Pancreas (tissue), 10 donors: ENCODE measurements around the gene NDUFAF8. TPM values are rescaled to one million over a fixed set of nuclear protein-coding genes. Genes with fewer than 3 reads are reported as not detected.
A peak's percentile ranks its signal among the peaks of the same experiment; 100 is the strongest.

Experiments
- ATAC-seq, 4 donors: fragments of 200-7000 bp; cut with Tn5 transposase; one replicate each; pipeline versions ENCODE4 v1.8.0 to v1.9.1; 2020; ENCODE audit warnings: mild to moderate bottlenecking in 4 of 4, moderate library complexity in 4 of 4
- DNase-seq, 6 donors: peaks; one replicate each; pipeline ENCODE4 v3.0.0-alpha.2; 2020
- FAIRE-seq: peaks from 2 replicates; lab custom pipeline; 2012; peaks lifted over from hg19 to GRCh38; lab: Jason Lieb, UNC
- H3K27ac ChIP-seq, 4 donors: fragments of 200-600 bp; sonication (generic); 1 replicate in 3 of 4; 2 replicates in 1 of 4; pipeline versions ENCODE4 v1.5.0 to v1.8.0; 2020
- H3K27me3 ChIP-seq, 4 donors: fragments of 200-600 bp; one replicate each; pipeline ENCODE4 v1.8.0; 2021
- H3K36me3 ChIP-seq, 3 donors: fragments of 200-600 bp; sonication (generic) in 1 of 3; one replicate each; pipeline versions ENCODE4 v1.5.0 to v1.8.0; 2020 to 2021
- H3K4me1 ChIP-seq, 3 donors: fragments of 200-600 bp; one replicate each; pipeline ENCODE4 v1.8.0; 2021
- H3K4me3 ChIP-seq, 4 donors: fragments of 200-600 bp; sonication (generic) in 2 of 4; one replicate each; pipeline versions ENCODE4 v1.5.0 to v1.8.0; 2020 to 2021
- H3K9me3 ChIP-seq, 4 donors: fragments of 200-600 bp; one replicate each; pipeline ENCODE4 v1.8.0; 2021
- WGBS, 2 donors: extraction: QIAGEN DNeasy Blood & Tissue Kit; methylation state at CpG; one replicate each; pipeline ENCODE4 v1.1.7; 2013; 5-methylcytosine and 5-hydroxymethylcytosine counted together
- intact Hi-C, 3 donors: fragments of 100-400 bp; cut with DNase I; formaldehyde crosslinking; loops; one replicate each; pipeline versions ENCODE4 v1.11.1 to v1.14.2; 2022
- polyA plus RNA-seq, 2 donors: library from polyadenylated mRNA; stranded (reverse); fragments of 200-250 nt; gene quantifications; one replicate each; pipeline ENCODE4 v1.2.3, GENCODE V29; 2013
- total RNA-seq, 6 donors: library from RNA; stranded (reverse); fragmentation: NEBNext Ultra II Directional in 4 of 6; extraction: Animal tissue kit (Norgen Biotek cat#: 25700) in 4 of 6; gene quantifications; one replicate each; pipeline versions ENCODE4 v1.2.1 to v1.2.4, GENCODE V29; 2021 to 2023
- TF ChIP-seq, protein P1 (sequence below), 4 donors: fragments of 200-600 bp; sonication (generic) in 3 of 4; IDR thresholded peaks; one replicate each; pipeline versions ENCODE4 v1.5.0 to v1.8.0; 2021; ENCODE audit warnings: antibody characterized with exemption in 4 of 4
- donor health status: healthy with polysubstance abuse.
- donor health status: DM: no; HTN: no; CAD: no; lungs with moderate emphysema.
- donor health status: DM: no; HTN: no; CAD: no.
- donor health status: control.
- donor health status: control.
- donor health status: Bipolar disorder and iron deficiency.
- donor health status: DM: yes; HTN: yes; CAD: no.
- donor health status: DM: no; HTN: no; CAD: no.
- donor health status: DM: no; HTN: no; CAD: no.
- donor health status: DM: yes; HTN: yes; CAD: no.

Gene NDUFAF8
- total and polyA plus RNA-seq, 8 donors: 17.5 to 34.1 (median 21.9) TPM

DNA sequence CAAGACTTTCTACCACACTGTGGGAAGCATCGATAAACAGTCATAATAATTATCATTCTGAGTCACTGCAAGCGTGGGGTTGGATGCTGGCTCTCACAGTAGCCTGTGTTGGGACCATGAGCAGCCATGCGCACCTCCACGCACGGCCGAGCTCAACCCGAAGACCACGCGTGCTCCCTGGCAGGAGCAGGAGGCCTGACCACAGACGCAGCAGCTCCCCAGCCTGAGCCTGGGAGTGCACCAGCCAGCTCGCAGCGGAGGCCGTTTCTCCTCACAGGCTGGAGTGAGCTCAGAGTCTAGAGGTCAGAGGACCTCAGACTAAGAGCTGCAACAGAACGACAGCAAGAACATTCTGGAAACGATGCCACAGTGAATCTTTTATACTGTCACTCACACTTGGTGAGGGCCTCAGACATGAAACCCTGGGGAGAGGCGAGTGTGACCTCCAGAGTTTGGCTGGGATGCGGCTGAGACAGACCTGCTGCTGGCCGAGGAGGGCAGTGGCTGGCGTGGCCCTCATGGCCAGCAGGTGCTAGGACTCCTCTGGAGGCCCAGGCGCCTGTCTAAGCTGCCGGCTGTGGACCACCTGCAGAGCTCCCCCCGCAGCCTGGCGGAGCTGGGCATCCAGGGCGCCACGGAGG, 6.0 kb downstream of the NDUFAF8 start:
- intact Hi-C loops: loop anchor here in 1 of 3 donors (5.0 kb wide), 1 partner anchor 297 kb away; no protein-coding TSS in a partner anchor
- Histone ChIP-seq H3K4me3 (no peak overlapping the region), H3K27ac (no peak overlapping the region), H3K9me3 (no peaks in the 10 kb centered on the region), H3K27me3 (no peaks in the 10 kb centered on the region), H3K4me1 (peaks cover 0 to 2% (median 0%) of the 10 kb centered on the region in 3 donors), H3K36me3 (peaks cover 0 to 8% (median 0%) of the 10 kb centered on the region in 3 donors)
- DNase-seq: peak in 3 of 6 donors; percentile 9 to 57 (median 52)
- TF ChIP-seq, protein P1, sequence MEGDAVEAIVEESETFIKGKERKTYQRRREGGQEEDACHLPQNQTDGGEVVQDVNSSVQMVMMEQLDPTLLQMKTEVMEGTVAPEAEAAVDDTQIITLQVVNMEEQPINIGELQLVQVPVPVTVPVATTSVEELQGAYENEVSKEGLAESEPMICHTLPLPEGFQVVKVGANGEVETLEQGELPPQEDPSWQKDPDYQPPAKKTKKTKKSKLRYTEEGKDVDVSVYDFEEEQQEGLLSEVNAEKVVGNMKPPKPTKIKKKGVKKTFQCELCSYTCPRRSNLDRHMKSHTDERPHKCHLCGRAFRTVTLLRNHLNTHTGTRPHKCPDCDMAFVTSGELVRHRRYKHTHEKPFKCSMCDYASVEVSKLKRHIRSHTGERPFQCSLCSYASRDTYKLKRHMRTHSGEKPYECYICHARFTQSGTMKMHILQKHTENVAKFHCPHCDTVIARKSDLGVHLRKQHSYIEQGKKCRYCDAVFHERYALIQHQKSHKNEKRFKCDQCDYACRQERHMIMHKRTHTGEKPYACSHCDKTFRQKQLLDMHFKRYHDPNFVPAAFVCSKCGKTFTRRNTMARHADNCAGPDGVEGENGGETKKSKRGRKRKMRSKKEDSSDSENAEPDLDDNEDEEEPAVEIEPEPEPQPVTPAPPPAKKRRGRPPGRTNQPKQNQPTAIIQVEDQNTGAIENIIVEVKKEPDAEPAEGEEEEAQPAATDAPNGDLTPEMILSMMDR (IDR thresholded peaks at IDR 0.05): no peak
- FAIRE-seq: no peak
- 85 to 90% methylated on average over 25 of the region's 25 CpGs for WGBS, 2 donors
- no peak for ATAC-seq

DNA sequence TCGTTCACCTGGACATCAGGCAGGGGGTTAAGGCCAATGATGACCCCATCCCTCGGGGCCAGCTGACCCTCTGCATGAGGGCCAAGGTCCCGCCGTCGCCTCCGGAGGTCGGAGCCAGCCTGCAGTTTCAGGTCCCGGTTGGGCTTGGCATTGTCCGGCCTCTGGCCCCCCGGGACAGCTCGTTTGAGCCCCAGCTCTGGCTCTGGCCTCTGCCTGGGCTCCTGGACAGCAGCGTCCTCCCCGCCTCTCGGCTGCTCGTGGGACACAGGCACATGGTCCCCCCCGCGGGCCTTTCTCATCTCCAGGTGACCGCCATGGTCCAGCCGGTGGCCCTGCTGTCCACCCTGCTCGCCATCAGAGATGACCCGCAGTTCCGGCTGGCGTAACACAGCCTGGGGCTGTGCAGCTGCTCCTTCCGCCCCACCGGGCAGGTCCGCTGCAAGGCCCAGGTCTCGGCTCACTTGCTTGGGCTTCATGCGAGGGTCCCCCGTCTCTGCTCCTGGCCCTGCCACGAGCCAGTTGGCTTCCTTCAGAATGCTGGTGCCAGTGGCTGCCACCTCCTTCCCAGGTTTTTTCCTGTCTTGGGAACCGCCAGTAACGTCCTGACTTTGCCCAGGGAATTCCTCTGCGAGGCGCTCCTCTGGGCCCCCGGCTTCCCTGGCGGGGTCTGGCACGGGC, 6.7 kb downstream of the NDUFAF8 start:
- WGBS, 2 donors: 79 to 83% methylated on average over 36 to 37 of the region's 37 CpGs
- TF ChIP-seq, protein P1 (IDR thresholded peaks at IDR 0.05): no peak
- peak in 1 of 4 donors; percentile 1 for ATAC-seq

DNA sequence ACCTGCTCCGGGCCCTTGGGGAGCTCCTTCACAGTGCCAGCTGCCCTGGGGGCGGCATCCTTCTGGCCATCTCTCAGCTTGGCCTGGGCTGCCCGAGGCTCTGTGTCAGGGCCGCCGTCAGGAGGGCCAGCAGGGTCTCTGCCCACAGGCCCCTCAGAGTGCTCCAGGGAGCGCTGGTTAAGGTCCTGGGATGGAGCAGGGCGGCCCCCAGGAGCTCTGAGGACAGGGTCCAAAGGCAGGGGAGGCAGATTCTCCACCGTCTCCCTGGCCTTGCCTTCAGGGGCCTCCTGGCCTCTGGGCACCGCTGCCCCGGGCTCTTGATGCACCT, 7.2 kb downstream of the NDUFAF8 start:
- peaks cover 0 to 18% (median 2%) of the 10 kb centered on the region in 3 donors for H3K36me3 ChIP-seq
- DNase-seq (peak in 2 of 6 donors; percentile 33 to 57), ATAC-seq (peak in 1 of 4 donors; percentile 1), FAIRE-seq (no peak)
- H3K27ac ChIP-seq: no peak overlapping the region
- no peaks in the 10 kb centered on the region for H3K4me1 ChIP-seq
- no peak overlapping the region for H3K4me3 ChIP-seq
- no peaks in the 10 kb centered on the region for H3K27me3 ChIP-seq
- WGBS, 2 donors: 93 to 95% methylated on average over 10 of the region's 10 CpGs
- intact Hi-C loops: loop anchor here in 1 of 3 donors (5.0 kb wide), 1 partner anchor 296 kb away; no protein-coding TSS in a partner anchor
- TF ChIP-seq, protein P1 (IDR thresholded peaks at IDR 0.05): no peak
- no peaks in the 10 kb centered on the region for H3K9me3 ChIP-seq

More for the DNA sequence above, 6.7 kb downstream of the NDUFAF8 start:
- Histone ChIP-seq H3K4me1 (no peaks in the 10 kb centered on the region), H3K36me3 (peaks cover 0 to 13% (median 0%) of the 10 kb centered on the region in 3 donors), H3K9me3 (no peaks in the 10 kb centered on the region), H3K4me3 (no peak overlapping the region), H3K27me3 (no peaks in the 10 kb centered on the region), H3K27ac (no peak overlapping the region)
- no peak for FAIRE-seq
- peak in 3 of 6 donors; percentile 46 to 80 (median 56) for DNase-seq
- intact Hi-C loops: loop anchor here in 1 of 3 donors (5.0 kb wide), 1 partner anchor 296 kb away; no protein-coding TSS in a partner anchor

DNA sequence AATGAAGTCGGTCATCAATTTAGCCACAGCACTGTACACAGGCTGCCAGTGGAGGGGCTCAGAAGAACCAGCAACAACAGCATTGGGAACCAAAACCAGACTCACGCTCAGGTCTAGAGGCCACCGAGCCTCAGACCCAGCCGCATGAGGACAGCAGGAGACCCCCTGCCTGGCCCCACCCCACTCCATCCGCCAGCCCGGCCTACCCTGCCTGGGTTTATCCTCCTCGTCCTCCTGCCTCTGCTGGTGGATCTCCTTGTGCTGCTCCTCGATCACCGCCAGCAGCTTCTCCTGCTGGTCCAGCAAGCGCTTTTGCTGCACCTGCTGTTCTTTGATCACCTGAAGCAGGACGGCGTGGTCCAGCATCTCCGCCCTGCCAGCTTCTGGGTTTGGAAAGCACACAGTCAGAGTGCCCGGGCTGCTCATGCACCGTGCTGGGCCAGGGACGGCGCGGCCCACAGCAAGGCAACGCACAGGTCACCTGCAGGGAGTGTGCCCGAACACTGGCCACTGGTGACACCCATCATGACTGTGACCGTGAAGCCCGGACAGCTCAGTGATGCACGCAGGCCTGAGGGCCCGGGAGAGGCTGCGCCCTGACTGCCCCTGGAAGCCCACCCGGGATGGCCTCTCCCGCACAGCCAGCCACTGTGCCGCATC, 7.7 kb downstream of the NDUFAF8 start:
- intact Hi-C loops: loop anchor here in 1 of 3 donors (5.0 kb wide), 1 partner anchor 295 kb away; no protein-coding TSS in a partner anchor
- TF ChIP-seq, protein P1 (IDR thresholded peaks at IDR 0.05): no peak
- H3K36me3 ChIP-seq: peaks cover 0 to 21% (median 3%) of the 10 kb centered on the region in 3 donors
- DNase-seq (peak in 3 of 6 donors; percentile 30 to 73 (median 56)), ATAC-seq (no peak), FAIRE-seq (no peak)
- 93 to 97% methylated on average over 28 of the region's 28 CpGs for WGBS, 2 donors
- H3K27ac ChIP-seq: no peak overlapping the region
- H3K9me3 ChIP-seq: no peaks in the 10 kb centered on the region
- H3K4me1 ChIP-seq: no peaks in the 10 kb centered on the region
- no peak overlapping the region for H3K4me3 ChIP-seq
- H3K27me3 ChIP-seq: no peaks in the 10 kb centered on the region
